OCI-LY1 (cell line): ENCODE results near the gene COL18A1.

ENCODE experiments used
- H2AFZ ChIP-seq: fragments of 200-600 bp; sonication (generic), shearing (Covaris generic); 2 replicates; pipeline ENCODE4 v1.6.0; 2014; ENCODE audit warnings: antibody characterized with exemption, mild to moderate bottlenecking, low read length
- H3F3A ChIP-seq: fragments of 200-600 bp; sonication (generic), shearing (Covaris generic); 2 replicates; pipeline ENCODE4 v1.6.0; 2014; ENCODE audit warnings: mild to moderate bottlenecking, antibody characterized with exemption, low read length, moderate library complexity; ENCODE audit not compliant: insufficient read depth
- H3K27ac ChIP-seq: fragments of 200-600 bp; sonication (generic); 2 replicates; pipeline ENCODE4 v1.5.1; 2014; ENCODE audit warnings: low read length, mixed run types, mild to moderate bottlenecking, low read depth; ENCODE audit not compliant: poor library complexity, severe bottlenecking
- H3K27me3 ChIP-seq: fragments of 200-600 bp; sonication (generic); 2 replicates; pipeline ENCODE4 v1.6.0; 2014; ENCODE audit warnings: antibody characterized with exemption, mild to moderate bottlenecking, low read length, moderate library complexity; ENCODE audit not compliant: insufficient read depth
- H3K36me3 ChIP-seq: fragments of 200-600 bp; sonication (generic); 2 replicates; pipeline ENCODE4 v1.6.1; 2014; ENCODE audit warnings: mild to moderate bottlenecking, antibody characterized with exemption, low read length, moderate library complexity, mixed read lengths; ENCODE audit not compliant: insufficient read depth
- H3K4me1 ChIP-seq: fragments of 200-600 bp; sonication (generic); 2 replicates; pipeline ENCODE4 v1.5.1; 2014; ENCODE audit warnings: mild to moderate bottlenecking, low read length, moderate library complexity; ENCODE audit not compliant: insufficient read depth, severe bottlenecking
- H3K4me2 ChIP-seq: fragments of 200-600 bp; sonication (generic), shearing (Covaris generic); 2 replicates; pipeline ENCODE4 v1.6.1; 2014; ENCODE audit warnings: low read length
- H3K4me3 ChIP-seq: fragments of 200-600 bp; sonication (generic); 2 replicates; pipeline ENCODE4 v1.5.1; 2014; ENCODE audit warnings: low read length, low read depth, mild to moderate bottlenecking, mixed read lengths; ENCODE audit not compliant: poor library complexity, severe bottlenecking
- H3K79me2 ChIP-seq: fragments of 200-600 bp; shearing (Covaris generic); 2 replicates; pipeline ENCODE4 v1.6.1; 2016; ENCODE audit warnings: mixed run types, low read length, mixed read lengths; ENCODE audit not compliant: insufficient read depth
- H3K9ac ChIP-seq: fragments of 200-600 bp; sonication (generic), shearing (Covaris generic); 2 replicates; pipeline ENCODE4 v1.6.1; 2014; ENCODE audit warnings: mild to moderate bottlenecking, low read length, mixed read lengths
- H3K9me2 ChIP-seq: fragments of 200-600 bp; sonication (generic), shearing (Covaris generic); 2 replicates; pipeline ENCODE4 v1.6.1; 2014; ENCODE audit warnings: low read depth, mild to moderate bottlenecking, low read length, mixed read lengths
- H3K9me3 ChIP-seq: fragments of 200-600 bp; shearing (Covaris generic); 2 replicates; pipeline ENCODE4 v1.6.1; 2014; ENCODE audit warnings: low read length, mixed read lengths
- H4K20me1 ChIP-seq: fragments of 200-600 bp; sonication (generic), shearing (Covaris generic); 2 replicates; pipeline ENCODE4 v1.6.0; 2016; ENCODE audit warnings: mild to moderate bottlenecking, low read length; ENCODE audit not compliant: insufficient read depth
- CTCF ChIP-seq: fragments of 200-600 bp; sonication (generic), shearing (Covaris generic); IDR thresholded peaks from 2 replicates; pipeline ENCODE4 v1.5.1; 2017; ENCODE audit warnings: mild to moderate bottlenecking, antibody characterized with exemption, low read length, moderate library complexity, mixed read lengths
- EZH2 ChIP-seq: fragments of 200-600 bp; sonication (generic), shearing (Covaris generic); IDR thresholded peaks from 2 replicates; pipeline ENCODE4 v1.8.0; 2017; ENCODE audit warnings: borderline replicate concordance, mixed run types, mild to moderate bottlenecking, antibody characterized with exemption, low read length, moderate library complexity, mixed read lengths

The COL18A1 gene

GRCh38 chr21:45531393-45532215 is 126.6 kb downstream of the COL18A1 start:
- Histone ChIP-seq H3K4me2 (no peak overlapping the region), H4K20me1 (no peaks in the 10 kb centered on the region), H3K27ac (no peak overlapping the region), H2AFZ (no peak overlapping the region), H3K4me3 (no peak overlapping the region), H3K9me3 (no peaks in the 10 kb centered on the region), H3K4me1 (no peaks in the 10 kb centered on the region), H3K27me3 (no peaks in the 10 kb centered on the region), H3K9ac (no peak overlapping the region), H3K36me3 (peaks cover 12% of the 10 kb centered on the region), H3K9me2 (no peaks in the 10 kb centered on the region), H3K79me2 (no peaks in the 10 kb centered on the region), H3F3A (no peaks in the 10 kb centered on the region)
- no peak for TF ChIP-seq EZH2
- no peak for TF ChIP-seq CTCF

GRCh38 chr21:45532826-45533360 is 127.9 kb downstream of the COL18A1 start:
- no peaks in the 10 kb centered on the region for H4K20me1 ChIP-seq
- H3K27ac ChIP-seq: no peak overlapping the region
- H2AFZ ChIP-seq: no peak overlapping the region
- no peak for TF ChIP-seq CTCF
- TF ChIP-seq EZH2: no peak
- no peaks in the 10 kb centered on the region for H3K4me1 ChIP-seq
- peaks cover 12% of the 10 kb centered on the region for H3K36me3 ChIP-seq
- H3K9ac ChIP-seq: no peak overlapping the region
- no peaks in the 10 kb centered on the region for H3K9me2 ChIP-seq
- no peaks in the 10 kb centered on the region for H3K27me3 ChIP-seq
- no peaks in the 10 kb centered on the region for H3K9me3 ChIP-seq
- H3K4me3 ChIP-seq: no peak overlapping the region
- no peaks in the 10 kb centered on the region for H3F3A ChIP-seq
- no peak overlapping the region for H3K4me2 ChIP-seq
- no peaks in the 10 kb centered on the region for H3K79me2 ChIP-seq

GRCh38 chr21:45533361-45533845 is 128.4 kb downstream of the COL18A1 start:
- no peaks in the 10 kb centered on the region for H3K4me1 ChIP-seq
- H3K9ac ChIP-seq: no peak overlapping the region
- no peaks in the 10 kb centered on the region for H3F3A ChIP-seq
- no peaks in the 10 kb centered on the region for H3K9me2 ChIP-seq
- no peak overlapping the region for H2AFZ ChIP-seq
- H3K4me3 ChIP-seq: no peak overlapping the region
- no peaks in the 10 kb centered on the region for H3K9me3 ChIP-seq
- H3K4me2 ChIP-seq: no peak overlapping the region
- H3K27ac ChIP-seq: no peak overlapping the region
- no peaks in the 10 kb centered on the region for H3K27me3 ChIP-seq
- no peaks in the 10 kb centered on the region for H4K20me1 ChIP-seq
- no peaks in the 10 kb centered on the region for H3K79me2 ChIP-seq
- peaks cover 12% of the 10 kb centered on the region for H3K36me3 ChIP-seq
- TF ChIP-seq CTCF (no peak), EZH2 (no peak)
